Right ventricle myocardium superior (tissue), 1 donor: ENCODE measurements around the gene DDX17. TPM values are rescaled to one million over a fixed set of nuclear protein-coding genes. Genes with fewer than 3 reads are reported as not detected.

Experiments
- ATAC-seq: fragments of 200-7000 bp; cut with Tn5 transposase; one replicate; pipeline ENCODE4 v1.9.1; 2020; ENCODE audit warnings: mild to moderate bottlenecking; ENCODE audit not compliant: poor library complexity
- DNase-seq: peaks from one replicate; pipeline ENCODE4 v3.0.0-alpha.2; 2020
- intact Hi-C: fragments of 100-400 bp; cut with DNase I; formaldehyde crosslinking; loops from one replicate; pipeline ENCODE4 v1.11.2; 2022
- long read RNA-seq: library from polyadenylated mRNA; unstranded; transcript quantifications from one replicate; pipeline ENCODE4 v2.0.0, GENCODE V29; 2021
- total RNA-seq: library from RNA; stranded (reverse); fragmentation: NEBNext Ultra II Directional; extraction: Animal tissue kit (Norgen Biotek cat#: 25700); gene quantifications from one replicate; pipeline ENCODE4 v1.2.1, GENCODE V29; 2021
- donor health status: DM: no; HTN: yes; CAD: no; lungs with severe emphysema.

The DDX17 gene
- total RNA-seq: 193 TPM
- long read RNA-seq, full-length matches to known transcripts: 23 of 57 reads
- long read RNA-seq, partial matches to known transcripts: 7 of 57 reads
- long read RNA-seq, other reads (novel, unspliced or antisense): 27 of 57 reads

DNA sequence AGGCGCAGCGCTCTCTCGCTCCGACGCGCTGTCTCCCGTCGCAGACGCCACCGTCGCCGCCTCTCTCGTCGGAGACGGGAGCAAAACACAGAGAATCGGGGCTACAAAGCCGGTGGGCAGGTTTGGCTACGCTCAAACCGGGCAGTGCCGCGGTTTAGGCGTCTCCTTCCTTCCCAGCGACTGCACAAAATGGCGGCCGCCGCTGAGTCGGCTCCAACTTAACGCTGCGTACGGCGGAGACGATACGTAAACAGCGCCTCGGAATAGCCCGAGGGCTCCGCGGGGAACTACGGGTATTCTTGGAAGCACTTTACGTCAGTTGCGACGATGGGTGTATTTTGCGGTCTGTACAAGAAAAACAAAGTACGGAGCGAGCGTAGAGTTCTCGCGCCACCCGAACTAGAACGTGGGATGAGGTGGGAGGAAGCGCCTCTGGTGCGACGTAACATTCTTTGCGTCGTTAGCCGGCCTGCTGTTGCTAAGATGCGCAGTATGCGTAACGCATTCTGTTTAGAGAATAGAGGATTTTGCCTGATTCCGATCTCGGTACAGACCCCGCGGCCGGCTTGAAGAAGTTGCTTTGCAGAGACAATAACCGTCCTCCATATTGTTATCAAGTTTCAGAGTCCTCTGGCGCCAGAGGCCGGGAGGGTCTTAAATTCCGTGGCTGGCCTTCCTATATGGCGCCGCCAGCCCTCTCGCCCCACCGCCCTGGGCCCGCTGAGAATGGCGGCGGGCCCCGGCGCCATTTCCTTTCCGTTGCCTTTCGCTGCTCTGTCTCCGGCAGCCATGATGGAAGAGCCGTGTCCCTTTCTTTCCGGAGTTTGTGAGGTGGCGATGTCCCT is at the start of gene DDX17:
Gene DDX17, minus strand, starts transcription at position 194 of the 845 bp plus-strand sequence.
- ATAC-seq: peak; percentile 87
- peak; percentile 94 for DNase-seq
- intact Hi-C loops: no loop called here

DNA sequence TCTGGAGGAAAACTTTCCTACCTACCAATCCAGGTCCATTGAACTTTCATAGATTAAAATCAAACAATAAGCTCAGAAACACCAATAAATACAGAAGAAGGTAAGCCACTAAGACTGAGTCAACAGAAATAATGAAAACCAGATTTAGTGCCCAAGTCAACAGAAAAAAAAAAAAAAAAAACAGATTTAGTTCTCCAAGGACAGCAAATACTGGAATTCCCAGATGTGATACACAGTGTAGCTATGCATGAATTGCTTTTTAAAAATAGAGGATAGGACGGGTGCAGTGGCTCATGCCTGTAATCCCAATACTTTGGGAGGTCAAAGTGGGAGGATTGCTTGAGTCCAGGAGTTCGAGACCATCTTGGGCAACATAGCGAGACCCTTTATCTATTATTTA is 48.2 kb upstream of the DDX17 start:
- intact Hi-C loops: no loop called here
- ATAC-seq (no peak), DNase-seq (no peak)

DNA sequence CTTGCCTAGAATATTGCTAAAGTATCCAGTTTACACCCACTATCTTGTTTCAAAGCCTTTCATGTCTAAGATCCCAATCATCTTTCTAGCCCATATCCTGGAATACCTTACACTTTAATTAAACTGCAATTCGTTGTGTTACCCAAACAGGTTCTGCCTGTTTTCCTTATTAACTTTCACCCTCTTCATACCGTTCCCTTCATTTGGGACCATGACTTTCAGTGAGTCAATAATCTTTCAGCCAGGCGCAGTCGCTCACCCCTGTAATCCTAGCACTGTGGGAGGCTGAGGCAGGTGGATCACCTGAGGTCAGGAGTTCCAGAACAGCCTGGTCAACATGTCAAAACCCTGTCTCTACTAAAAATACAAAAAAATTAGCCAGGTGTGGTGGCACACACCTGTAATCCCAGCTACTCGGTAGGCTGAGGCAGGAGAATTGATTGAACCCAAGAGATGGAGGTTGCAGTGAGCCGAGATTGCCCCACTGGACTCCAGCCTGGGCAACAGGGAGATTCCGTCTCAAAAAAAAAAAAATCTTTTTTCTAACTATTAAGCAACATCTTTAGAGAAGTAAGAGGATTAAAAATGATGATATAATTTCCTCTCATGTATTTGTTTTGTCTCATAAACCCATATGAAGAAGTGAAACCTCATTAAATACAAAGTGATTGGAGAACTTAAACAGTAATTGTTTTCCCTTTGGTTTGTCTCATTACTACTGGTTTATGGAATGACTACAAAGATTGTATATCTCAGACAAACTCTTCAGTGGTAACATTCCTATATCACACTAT is 43.2 kb upstream of the DDX17 start:
- ATAC-seq (no peak), DNase-seq (no peak)
- intact Hi-C loops: no loop called here

DNA sequence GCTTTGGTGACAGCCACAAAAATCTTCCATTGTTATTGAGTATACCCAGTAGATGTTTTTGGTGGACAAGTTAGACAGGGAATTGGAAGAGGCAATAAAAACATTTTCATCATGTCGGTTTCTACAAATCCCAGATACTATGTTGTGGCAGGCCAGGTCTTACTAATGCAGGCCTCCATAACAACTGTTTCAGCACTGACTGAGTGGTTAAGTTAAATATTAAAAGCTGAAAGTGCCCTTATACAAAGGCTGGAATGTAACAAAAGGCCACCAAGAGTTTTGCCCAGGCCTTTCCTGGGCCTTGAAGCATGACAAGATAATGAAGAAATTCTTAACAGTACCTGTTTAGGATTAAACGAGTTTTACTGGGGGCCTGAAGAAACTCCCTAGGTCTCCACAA is 34.6 kb upstream of the DDX17 start:
- intact Hi-C loops: no loop called here
- DNase-seq (no peak), ATAC-seq (no peak)

DNA sequence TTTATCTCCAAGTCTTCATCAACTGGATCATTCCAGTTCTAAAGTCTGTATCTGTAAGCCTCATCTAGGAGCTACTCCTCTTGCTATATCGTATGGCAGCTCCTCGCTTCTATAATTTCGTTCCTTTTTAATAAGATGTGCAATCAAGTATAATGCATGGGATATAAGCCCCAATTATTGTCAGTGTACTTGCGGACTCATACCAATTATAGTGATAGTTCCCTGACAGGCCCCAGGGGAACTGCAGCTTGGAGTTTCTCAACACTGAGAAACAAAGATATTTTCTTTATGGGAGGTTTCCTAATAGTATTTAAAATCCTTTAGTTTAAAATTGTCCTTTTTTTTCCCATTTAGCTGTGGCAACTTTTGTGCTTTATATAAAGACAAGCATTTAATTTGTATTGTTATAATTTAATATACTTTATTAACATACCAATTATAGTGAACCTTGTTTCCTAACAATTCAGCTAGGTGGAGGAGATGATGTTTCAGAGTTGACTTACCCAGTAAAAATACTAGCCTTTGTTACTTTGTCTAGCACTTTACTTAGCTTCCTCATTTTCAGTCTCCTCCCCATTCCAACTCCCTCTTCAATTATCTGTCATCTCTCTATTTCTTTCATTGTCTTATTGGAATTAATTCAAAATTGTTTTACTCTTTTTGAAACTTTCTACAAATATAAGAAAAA is 25.3 kb upstream of the DDX17 start:
- ATAC-seq (no peak), DNase-seq (no peak)
- intact Hi-C loops: no loop called here

DNA sequence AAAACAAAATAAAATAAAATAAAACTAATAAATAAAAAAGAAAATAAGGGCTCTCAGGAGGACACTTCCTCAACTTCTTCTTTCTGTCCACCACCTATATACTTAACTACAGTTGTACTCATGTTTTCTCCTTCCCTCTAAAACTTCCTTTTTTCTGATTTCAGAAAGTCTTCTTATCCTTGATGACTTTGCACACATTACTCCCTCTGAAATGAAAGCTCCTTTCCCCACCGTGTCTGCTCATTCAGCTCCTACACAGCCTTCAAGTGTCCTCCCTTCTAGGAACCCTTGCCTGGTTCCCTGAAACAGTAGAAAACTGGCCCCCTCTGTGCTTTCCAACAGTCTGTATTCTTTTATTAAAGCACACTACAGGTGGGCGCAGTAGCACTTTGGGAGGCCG is 18.3 kb upstream of the DDX17 start:
- DNase-seq (no peak), ATAC-seq (no peak)
- intact Hi-C loops: no loop called here

DNA sequence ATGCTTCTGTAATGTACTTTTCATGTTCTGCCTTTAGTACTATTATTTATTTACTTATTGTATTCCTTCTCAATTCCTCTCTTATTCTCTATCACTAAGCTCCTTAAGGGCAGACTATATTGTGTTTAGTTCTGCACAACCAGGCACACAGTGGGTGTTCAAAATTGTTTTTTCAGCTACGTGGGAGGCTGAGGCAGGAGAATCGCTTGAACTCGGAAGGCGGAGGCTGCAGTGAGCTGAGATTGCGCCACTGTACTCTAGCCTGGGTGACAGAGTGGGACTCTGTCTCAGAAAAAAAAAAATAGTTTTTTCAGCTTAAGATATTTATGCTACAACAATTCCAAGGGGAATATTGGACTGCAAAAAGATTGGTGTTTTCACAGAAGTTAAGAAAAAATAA is 17.4 kb upstream of the DDX17 start:
- ATAC-seq: no peak
- intact Hi-C loops: no loop called here
- no peak for DNase-seq

DNA sequence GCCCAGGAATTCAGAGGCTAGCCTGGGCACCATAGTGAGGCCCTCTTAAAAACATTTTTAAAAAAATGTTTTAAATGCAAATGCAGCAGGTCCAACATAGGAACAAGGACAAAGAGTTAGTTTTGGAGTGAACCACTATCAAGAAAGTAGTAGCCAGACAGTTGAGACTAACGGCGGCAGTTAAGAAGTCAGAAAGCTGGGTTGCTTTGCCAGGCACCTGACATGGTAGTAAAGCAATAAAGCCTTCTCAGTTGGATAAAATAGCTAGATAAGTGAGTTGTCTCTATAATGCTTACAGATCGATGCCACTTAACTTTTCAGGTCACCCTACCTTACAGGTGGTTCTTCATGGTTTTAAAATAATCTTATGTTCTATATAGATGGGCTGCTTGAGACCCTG is 16.9 kb upstream of the DDX17 start:
- intact Hi-C loops: no loop called here
- DNase-seq (no peak), ATAC-seq (no peak)

DNA sequence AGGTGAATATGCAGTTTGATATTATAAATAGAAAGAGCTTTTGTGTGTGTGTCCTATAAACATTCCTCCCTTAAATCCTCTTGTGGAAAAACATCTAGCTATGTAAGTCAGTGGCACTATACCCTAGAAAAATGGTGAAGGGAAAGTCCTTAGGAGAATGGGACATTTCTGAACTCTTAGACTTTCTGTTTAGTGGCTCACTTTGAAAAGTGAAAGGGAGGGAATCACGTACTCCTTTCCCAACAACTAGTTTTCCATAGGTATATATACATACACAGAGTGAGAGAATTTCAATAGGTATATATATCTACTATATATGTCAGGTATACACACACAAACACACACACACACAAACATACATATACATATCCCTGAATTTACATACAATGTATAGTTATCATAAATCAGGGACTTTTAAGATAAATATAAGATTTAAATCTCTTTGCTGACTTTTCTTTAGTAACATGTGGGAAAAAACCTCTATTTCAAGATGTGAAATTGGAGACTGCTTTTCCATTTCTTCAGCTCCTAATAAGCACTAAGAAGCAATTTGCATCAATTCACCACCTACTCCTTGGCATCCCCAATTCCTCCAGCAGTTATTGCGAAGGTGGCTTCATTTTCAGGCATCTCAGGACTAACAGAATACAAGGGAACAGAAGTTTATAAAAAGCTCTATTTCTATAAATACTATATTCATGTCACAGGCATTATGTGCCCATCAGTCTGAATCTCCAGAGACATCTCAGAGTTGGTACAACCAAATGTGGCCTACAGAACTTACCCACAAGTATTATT is 13.5 kb upstream of the DDX17 start:
- intact Hi-C loops: loop anchor here (10.0 kb wide), 1 partner anchor 45 kb away; no protein-coding TSS in a partner anchor
- DNase-seq (no peak), ATAC-seq (no peak)

DNA sequence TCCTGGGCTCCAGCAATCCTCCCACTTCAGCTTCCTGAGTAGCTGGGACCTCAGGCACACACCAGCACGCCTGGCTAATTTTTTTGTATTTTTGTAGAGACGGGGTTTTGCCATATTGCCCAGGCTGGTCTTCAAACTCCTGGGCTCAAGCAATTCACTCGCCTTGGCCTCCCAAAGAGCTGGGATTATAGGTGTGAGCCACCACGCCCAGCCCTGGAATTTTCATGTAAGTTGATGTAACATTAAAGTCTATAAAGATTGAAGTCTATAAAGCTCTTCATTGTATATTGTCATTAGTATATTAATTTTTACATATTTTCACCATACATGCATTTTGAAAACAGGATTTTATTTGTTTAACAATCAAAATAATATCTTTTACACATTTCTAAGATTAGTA is 12.5 kb upstream of the DDX17 start:
- intact Hi-C loops: loop anchor here (10.0 kb wide), 1 partner anchor 46 kb away; no protein-coding TSS in a partner anchor
- ATAC-seq (no peak), DNase-seq (no peak)

DNA sequence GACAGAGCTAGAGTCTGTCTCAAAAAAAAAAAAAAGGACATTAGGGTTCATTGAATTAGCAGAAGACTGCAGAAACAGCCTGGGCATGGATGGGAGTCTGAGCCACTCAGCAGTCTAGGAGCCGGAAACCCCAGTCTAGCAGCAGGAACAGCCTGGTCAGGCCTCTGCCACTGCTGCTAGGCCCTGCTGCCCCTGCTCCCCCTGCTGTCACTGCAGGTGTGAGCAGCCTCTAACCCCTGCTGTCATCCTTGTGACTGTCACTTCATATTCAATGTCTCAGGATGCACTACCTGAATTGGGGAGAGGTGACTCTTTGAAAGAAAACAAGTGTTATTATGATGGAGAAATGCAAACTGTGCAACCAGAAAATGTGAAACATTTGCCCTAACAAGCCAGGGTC is 7.0 kb upstream of the DDX17 start:
- no peak for DNase-seq
- intact Hi-C loops: loop anchor here (10.0 kb wide), 1 partner anchor 52 kb away; no protein-coding TSS in a partner anchor
- ATAC-seq: peak; percentile 58

DNA sequence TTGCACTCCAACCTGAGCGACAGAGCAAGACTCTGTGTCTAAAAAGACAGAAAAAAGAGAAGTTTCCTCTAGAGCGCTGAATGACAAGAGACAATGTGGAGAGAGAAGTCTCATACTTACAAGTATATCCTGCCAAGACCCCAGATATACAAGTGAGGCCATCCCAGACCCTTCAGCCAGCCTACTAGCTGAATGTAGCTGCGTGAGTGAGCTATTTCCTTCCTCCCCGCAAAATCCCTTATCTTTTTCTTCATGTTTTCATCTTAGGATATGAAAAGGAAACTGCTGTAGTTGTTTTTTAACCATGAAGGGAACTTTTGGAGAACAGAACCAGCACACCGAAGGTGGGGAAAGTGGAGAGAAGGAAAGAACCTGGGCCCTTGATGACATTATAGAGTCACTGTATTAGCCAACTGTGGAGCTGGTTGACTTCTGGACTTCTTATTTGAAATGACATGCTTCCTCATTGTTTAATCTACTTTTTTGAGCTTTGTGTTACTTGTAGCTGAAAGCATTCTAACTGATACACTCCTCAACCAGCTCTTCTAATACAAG is 4.4 kb upstream of the DDX17 start:
- intact Hi-C loops: loop anchor here (10.0 kb wide), 1 partner anchor 54 kb away; no protein-coding TSS in a partner anchor
- ATAC-seq: no peak
- DNase-seq: no peak

DNA sequence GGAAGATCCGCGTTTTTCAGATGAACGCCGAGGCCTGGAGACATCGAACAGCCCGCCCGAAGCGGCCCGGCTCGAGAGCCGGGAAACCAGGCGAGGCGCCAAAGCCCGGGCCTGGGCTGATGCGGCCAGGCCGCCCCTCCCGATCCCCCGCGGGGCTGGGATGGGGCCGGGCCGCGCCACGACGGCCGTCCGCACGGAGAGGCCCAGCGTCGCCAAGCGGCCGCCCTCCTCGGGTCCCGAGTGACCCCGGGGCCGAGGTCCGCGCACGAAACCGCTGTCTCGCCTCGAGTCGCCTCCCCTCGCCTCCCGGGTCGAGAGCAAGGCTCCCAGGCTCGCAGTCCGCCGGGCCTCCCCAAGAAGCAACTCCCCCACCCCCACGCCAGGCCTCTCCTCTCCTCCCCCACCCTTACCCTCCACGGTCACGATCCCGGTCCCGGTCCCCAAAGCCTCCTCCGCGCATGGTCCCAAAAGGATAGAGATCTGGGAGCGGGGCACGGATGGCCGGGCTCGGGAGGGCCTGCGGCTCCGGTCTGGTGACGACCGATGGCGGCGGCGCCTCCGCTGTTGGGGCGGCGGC is 482 bp downstream of the DDX17 start:
- ATAC-seq (peak; percentile 87), DNase-seq (peak; percentile 88)
- intact Hi-C loops: no loop called here

DNA sequence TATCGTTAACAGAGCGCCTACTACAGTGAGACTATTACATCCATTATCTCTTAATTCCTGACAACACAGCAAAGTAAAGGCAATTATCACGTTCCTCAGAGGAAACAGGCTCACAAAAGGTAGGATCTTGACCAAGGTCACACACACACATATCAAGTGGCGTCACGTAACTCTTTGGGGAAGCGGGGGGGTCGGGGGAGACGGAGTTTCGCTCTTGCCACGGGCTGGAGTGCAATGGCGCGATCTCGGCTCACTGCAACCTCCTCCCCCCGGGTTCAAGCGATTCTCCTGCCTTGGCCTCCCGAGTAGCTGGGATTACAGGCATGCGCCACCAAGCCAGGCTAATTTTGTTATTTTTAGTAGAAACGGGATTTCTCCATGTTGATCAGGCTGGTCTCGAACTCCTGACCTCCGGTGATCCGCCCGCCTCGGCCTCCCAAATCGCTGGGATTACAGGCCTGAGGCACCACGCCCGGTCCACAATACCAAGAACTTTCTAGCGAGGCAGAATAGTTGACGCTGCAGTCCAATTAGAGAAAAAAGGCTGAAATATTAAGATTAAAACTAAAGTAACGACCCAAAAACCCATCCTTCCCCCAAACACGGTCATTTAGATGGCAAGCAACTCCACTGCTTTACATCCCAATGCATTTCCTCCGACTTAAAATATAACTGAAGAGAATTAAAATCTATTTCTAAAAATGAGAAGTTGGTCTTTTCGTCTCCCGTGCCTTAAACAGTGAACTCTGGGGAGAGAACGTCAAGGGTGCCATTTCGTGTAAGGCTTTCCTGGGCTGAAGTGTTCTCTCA is 1.2 kb downstream of the DDX17 start:
- peak; percentile 76 for DNase-seq
- ATAC-seq: peak; percentile 18
- intact Hi-C loops: no loop called here

DNA sequence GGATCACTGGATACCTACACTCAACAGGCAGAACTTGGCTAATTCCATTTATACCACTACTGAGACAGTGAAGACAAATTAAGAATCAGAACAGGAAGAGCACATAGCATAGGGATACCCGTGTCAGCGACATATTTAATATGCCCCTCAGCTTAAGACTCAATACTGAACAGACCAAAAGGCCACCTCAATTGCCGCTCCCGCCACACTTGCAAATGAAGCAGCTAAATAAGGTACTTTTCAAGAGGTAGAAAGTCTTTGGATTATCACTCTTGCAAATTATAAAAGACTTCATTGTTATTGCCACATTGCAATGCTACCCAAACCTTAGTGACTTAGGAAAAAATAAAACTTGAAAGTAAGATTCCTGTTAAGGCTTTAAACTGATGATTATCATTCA is 3.1 kb downstream of the DDX17 start:
- intact Hi-C loops: no loop called here
- ATAC-seq: no peak
- no peak for DNase-seq

DNA sequence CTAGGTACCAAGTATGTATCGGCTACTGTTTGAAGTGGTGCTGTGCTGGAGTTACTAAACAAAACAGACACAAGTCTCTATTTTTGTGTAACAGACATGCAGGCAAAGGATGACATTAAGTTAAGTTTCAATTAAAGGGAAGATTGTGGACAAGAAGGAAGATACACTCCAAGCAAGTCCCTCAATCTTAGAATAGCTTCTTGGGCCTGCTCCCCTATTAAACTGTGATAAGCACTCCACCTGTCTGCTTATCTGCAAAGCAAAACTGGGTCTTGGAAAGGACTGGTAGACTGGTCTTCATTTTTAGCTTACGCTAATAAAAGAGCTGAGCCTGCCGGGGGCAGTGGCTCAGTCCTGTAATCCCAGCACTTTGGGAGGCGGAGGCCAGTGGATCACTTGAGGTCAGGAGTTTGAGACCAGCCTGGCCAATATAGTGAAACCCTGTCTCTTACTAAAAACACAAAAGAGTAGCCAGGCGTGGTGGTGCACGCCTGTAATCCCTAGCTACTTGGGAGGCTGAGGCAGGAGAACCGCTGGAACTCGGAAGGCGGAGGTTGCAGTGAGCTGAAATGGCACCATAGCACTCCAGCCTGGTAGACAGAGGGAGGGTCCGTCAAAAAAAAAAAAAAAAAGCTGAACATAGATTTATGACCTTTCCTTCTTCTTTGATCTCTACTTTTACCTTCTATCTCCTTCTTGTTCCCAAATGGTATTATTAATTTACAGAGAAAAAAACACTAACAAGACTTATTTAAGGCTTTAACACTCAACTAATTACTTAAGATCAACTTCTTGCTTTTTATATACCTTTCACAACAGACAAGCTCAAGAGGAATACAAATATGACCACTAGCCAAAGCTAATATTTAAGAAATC is 4.1 kb downstream of the DDX17 start:
- no peak for DNase-seq
- ATAC-seq: no peak
- intact Hi-C loops: no loop called here
